ENCODE data around the gene COQ9.

DNA sequence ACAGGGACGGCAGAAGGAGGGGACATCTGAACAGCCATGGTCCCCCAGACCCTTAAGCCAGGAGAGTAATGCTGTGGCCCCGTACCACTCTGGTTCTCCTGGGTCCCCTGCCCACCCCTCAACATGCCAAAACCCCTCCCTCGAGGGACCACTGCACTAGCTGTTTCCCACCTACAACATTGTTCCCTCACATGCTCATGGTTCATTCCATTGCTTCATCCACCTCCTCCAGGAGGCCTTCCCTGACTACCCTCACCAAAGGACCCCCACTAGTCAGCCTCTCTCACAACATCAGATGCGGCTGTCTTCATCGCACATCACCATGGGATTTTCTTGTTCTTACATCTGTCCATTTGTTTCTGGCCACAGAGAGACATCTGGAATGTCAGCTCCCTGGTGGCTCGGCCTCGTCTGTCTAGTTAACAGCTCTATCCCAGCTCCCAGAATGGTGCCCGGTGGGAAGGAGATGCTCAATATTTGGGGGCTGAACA is 37.3 kb downstream of the COQ9 start:
- TF ChIP-seq CTCF (IDR thresholded peaks at IDR 0.05), result no peak
- no peak for TF ChIP-seq POLR2AphosphoS5 (IDR thresholded peaks at IDR 0.05)
